GM12878 (cell line): ENCODE results near the gene SLC39A11. TPM values are rescaled to one million over a fixed set of nuclear protein-coding genes. Genes with fewer than 3 reads are reported as not detected.

ENCODE experiments used
- ATAC-seq: fragments of 200-7000 bp; cut with Tn5 transposase; 3 replicates; pipeline ENCODE4 v1.9.1; 2020; ENCODE audit warnings: mild to moderate bottlenecking, moderate library complexity
- BruUV-seq: library from RNA; stranded (reverse); fragments of 400-500 nt; replicated peaks from 2 replicates; lab custom pipeline; 2021; lab: Mats Ljungman, UMichigan
- CTCF ChIA-PET: fragments of 300-600 bp; sonication (Branson Sonifier 250); formaldehyde crosslinking; extraction: SDS; loops from one replicate; lab custom pipeline; 2021; ENCODE audit warnings: inconsistent platforms; lab: Yijun Ruan, JAX
- POLR2A ChIA-PET: fragments of 350-600 bp; formaldehyde crosslinking; extraction: SDS; loops from one replicate; lab custom pipeline; 2021; ENCODE audit warnings: inconsistent platforms; lab: Charles Lee
- RAD21 ChIA-PET: fragments of 300-600 bp; sonication (Branson Sonifier 250); formaldehyde crosslinking; loops from one replicate; lab custom pipeline; 2023; ENCODE audit warnings: antibody characterized with exemption; ENCODE audit not compliant: unreplicated experiment; lab: Charles Lee
- SMC1A ChIA-PET: fragments of 300-600 bp; sonication (Branson Sonifier 250); formaldehyde crosslinking; loops from one replicate; lab custom pipeline; 2023; ENCODE audit not compliant: unreplicated experiment, uncharacterized antibody; lab: Charles Lee
- DNase-seq: peaks from one replicate; pipeline ENCODE4 v3.0.0-alpha.2; 2011; ENCODE audit warnings: low read depth, low spot score
- FAIRE-seq: peaks from 3 replicates; lab custom pipeline; 2011; peaks lifted over from hg19 to GRCh38; lab: Jason Lieb, UNC
- H2AFZ ChIP-seq: 2 replicates; pipeline ENCODE4 v1.6.0; 2011; ENCODE audit warnings: low read depth, low read length, control low read depth; ENCODE audit not compliant: control insufficient read depth
- H3K27ac ChIP-seq: 2 replicates; pipeline ENCODE4 v1.5.1; 2011; ENCODE audit warnings: control low read depth; ENCODE audit not compliant: control insufficient read depth, insufficient read depth
- H3K27me3 ChIP-seq, 2 experiments: replicated peaks in 1 of 2; 2 replicates each; pipeline versions ENCODE4 v1.6.0 to v1.6.1; 2011; ENCODE audit warnings: low read length in 1 of 2; ENCODE audit not compliant: control insufficient read depth in 2 of 2, insufficient read depth in 2 of 2
- H3K36me3 ChIP-seq, 2 experiments: 2 replicates each; pipeline ENCODE4 v1.5.1; 2011; ENCODE audit warnings: low read length in 1 of 2; ENCODE audit not compliant: control insufficient read depth in 2 of 2, insufficient read depth in 2 of 2
- H3K4me1 ChIP-seq: 2 replicates; pipeline ENCODE4 v1.6.1; 2011; ENCODE audit warnings: mild to moderate bottlenecking, low read length, moderate library complexity, mixed read lengths; ENCODE audit not compliant: control insufficient read depth, insufficient read depth
- H3K4me2 ChIP-seq: 2 replicates; pipeline ENCODE4 v1.6.0; 2011; ENCODE audit warnings: control low read depth; ENCODE audit not compliant: control insufficient read depth, insufficient read depth
- H3K4me3 ChIP-seq: fragments of 200-600 bp; sonication (generic); 2 replicates; pipeline ENCODE4 v1.5.1; 2016
- H3K79me2 ChIP-seq: 2 replicates; pipeline ENCODE4 v1.6.0; 2011; ENCODE audit warnings: low read length; ENCODE audit not compliant: control insufficient read depth, insufficient read depth
- H3K9ac ChIP-seq: 2 replicates; pipeline ENCODE4 v1.8.0; 2011; ENCODE audit warnings: low read length, control low read depth, mixed read lengths; ENCODE audit not compliant: control insufficient read depth, insufficient read depth
- H3K9me3 ChIP-seq: replicated peaks from 3 replicates; pipeline ENCODE4 v1.5.1; 2011; ENCODE audit warnings: mild to moderate bottlenecking, low read length; ENCODE audit not compliant: control insufficient read depth, insufficient read depth
- H4K20me1 ChIP-seq: 2 replicates; pipeline ENCODE4 v1.6.0; 2011; ENCODE audit not compliant: control insufficient read depth, insufficient read depth
- CBFB ChIP-seq: IDR thresholded peaks from 2 replicates; pipeline ENCODE4 v1.6.1; 2016; ENCODE audit warnings: antibody characterized with exemption, low read depth
- CHD4 ChIP-seq: fragments of 200-600 bp; sonication (generic); IDR thresholded peaks from 2 replicates; pipeline ENCODE4 v1.6.1; 2016; ENCODE audit warnings: mild to moderate bottlenecking
- CREB1 ChIP-seq: IDR thresholded peaks from 2 replicates; pipeline ENCODE4 v1.6.1; 2012; ENCODE audit warnings: low read depth, mild to moderate bottlenecking, inconsistent platforms
- ETV6 ChIP-seq, 2 experiments: fragments of 450-650 bp in 1 of 2; IDR thresholded peaks in 1 of 2; conservative IDR thresholded peaks in 1 of 2; 2 replicates each; pipeline ENCODE4 v1.6.1; 2014; ENCODE audit warnings: antibody characterized with exemption in 1 of 2, borderline replicate concordance in 1 of 2, low read depth in 1 of 2, mild to moderate bottlenecking in 1 of 2, moderate library complexity in 1 of 2
- FOXM1 ChIP-seq: IDR thresholded peaks from 2 replicates; pipeline ENCODE4 v1.6.1; 2012; ENCODE audit warnings: low read depth, mild to moderate bottlenecking, inconsistent platforms, low read length, moderate library complexity
- GABPA ChIP-seq: IDR thresholded peaks from 2 replicates; pipeline ENCODE4 v1.6.1; 2014; ENCODE audit warnings: antibody characterized with exemption, low read depth, mild to moderate bottlenecking, inconsistent platforms
- IRF3 ChIP-seq: fragments of 450-650 bp; IDR thresholded peaks from 2 replicates; pipeline ENCODE4 v1.6.1; 2014; ENCODE audit warnings: mild to moderate bottlenecking
- JUNB ChIP-seq: IDR thresholded peaks from 2 replicates; pipeline ENCODE4 v1.6.1; 2016; ENCODE audit warnings: antibody characterized with exemption, mild to moderate bottlenecking
- MEF2B ChIP-seq: fragments of 450-650 bp; IDR thresholded peaks from 2 replicates; pipeline ENCODE4 v1.6.1; 2018; ENCODE audit warnings: mild to moderate bottlenecking, moderate library complexity; ENCODE audit not compliant: partially characterized antibody, poor library complexity, severe bottlenecking
- POLR2A ChIP-seq: IDR thresholded peaks from 2 replicates; pipeline ENCODE4 v1.6.1; 2011; ENCODE audit warnings: low read depth, mild to moderate bottlenecking, low read length
- POLR2AphosphoS2 ChIP-seq: IDR thresholded peaks from 2 replicates; pipeline ENCODE4 v1.6.1; 2011; ENCODE audit warnings: low read depth, mild to moderate bottlenecking, low read length, improper control_type of control experiment, moderate library complexity
- SIN3A ChIP-seq: IDR thresholded peaks from 2 replicates; pipeline ENCODE4 v1.6.1; 2012; ENCODE audit warnings: low read depth, low read length, improper control_type of control experiment
- SMAD5 ChIP-seq: IDR thresholded peaks from 2 replicates; pipeline ENCODE4 v1.6.1; 2016; ENCODE audit warnings: antibody characterized with exemption, low read depth
- SREBF2 ChIP-seq: IDR thresholded peaks from 2 replicates; pipeline ENCODE4 v1.6.1; 2012; ENCODE audit warnings: mild to moderate bottlenecking, low read length
- YY1 ChIP-seq: IDR thresholded peaks from 2 replicates; pipeline ENCODE4 v1.6.1; 2011; ENCODE audit warnings: low read depth, mild to moderate bottlenecking, low read length
- ZZZ3 ChIP-seq: IDR thresholded peaks from 2 replicates; pipeline ENCODE4 v1.6.1; 2011; ENCODE audit warnings: low read depth; ENCODE audit not compliant: control insufficient read depth, insufficient read length
- WGBS: methylation state at CpG from one replicate; pipeline ENCODE4 v1.1.6; 2016; ENCODE audit warnings: low lambda C conversion rate; ENCODE audit not compliant: insufficient replicate concordance, insufficient coverage; ENCODE audit errors: missing lambda C conversion rate; 5-methylcytosine and 5-hydroxymethylcytosine counted together
- in situ Hi-C: fragments of 300-500 bp; cut with MboI; formaldehyde crosslinking; loops from 9 replicates; pipeline ENCODE4 v1.14.3; 2018; ENCODE audit warnings: mixed read lengths
- intact Hi-C: fragments of 100-400 bp; cut with micrococcal nuclease; formaldehyde crosslinking; loops from one replicate; pipeline ENCODE4 v1.14.2; 2022; ENCODE audit not compliant: unreplicated experiment
- polyA plus RNA-seq, 11 experiments: library from polyadenylated mRNA; depleted of rRNA in 4 of 11; unstranded in 6 of 11; stranded (reverse) in 5 of 11; fragments of >200 nt; fragmentation: Nextera tagmentation in 4 of 11; fragmentation: Illumina TruSeq in 1 of 11; extraction: Ambion mirVana in 4 of 11; extraction: Trizol in 1 of 11; gene quantifications; 1 replicate in 1 of 11; 2 replicates in 10 of 11; pipeline versions ENCODE4 v1.2.1 to v1.2.3, GENCODE V29; 2011 to 2016; ENCODE audit warnings: inconsistent platforms in 2 of 11, missing spikeins in 2 of 11, low read depth in 1 of 11
- total RNA-seq, 4 experiments: library from RNA; depleted of rRNA in 3 of 4; stranded (reverse); fragments of >200 nt in 3 of 4; fragmentation: Illumina TruSeq in 1 of 4; extraction: Trizol in 1 of 4; gene quantifications; 2 replicates each; pipeline versions ENCODE4 v1.2.1 to v1.2.3, GENCODE V29; 2013 to 2021

SLC39A11 gene
- total and polyA plus RNA-seq, 10 of the 15 experiments (the other 5 are each of a cell fraction or from before 2014, with no cell fraction given): 8.6 to 23.8 (median 14.0) TPM

GRCh38 chr17:72967977-72968585, 124.4 kb downstream of the SLC39A11 start:
- intact Hi-C loops: no loop called here
- POLR2A ChIA-PET: no interaction called here
- H2AFZ ChIP-seq: no peak overlapping the region
- in situ Hi-C loops: no loop called here
- H4K20me1 ChIP-seq: no peaks in the 10 kb centered on the region
- no peaks in the 10 kb centered on the region for H3K27me3 ChIP-seq
- no peak overlapping the region for H3K4me2 ChIP-seq
- ATAC-seq: no peak
- H3K27ac ChIP-seq: no peak overlapping the region
- RAD21 ChIA-PET: no interaction called here
- BruUV-seq: no TSS peak
- H3K9me3 ChIP-seq: no peaks in the 10 kb centered on the region
- no peaks in the 10 kb centered on the region for H3K36me3 ChIP-seq
- no peak overlapping the region for H3K4me3 ChIP-seq
- no peaks in the 10 kb centered on the region for H3K4me1 ChIP-seq
- SMC1A ChIA-PET: no interaction called here
- TF ChIP-seq IRF3 (no peak), ETV6 (conservative IDR thresholded peaks at IDR 0.05 in 1 of 2, IDR thresholded peaks at IDR 0.05 in 1 of 2; ENCODE audit: borderline replicate concordance in 1 of 2, low read depth in 1 of 2) (no peak)
- TF ChIP-seq, all 136 proteins: peak for 0
- DNase-seq (no peak), FAIRE-seq (no peak)
- CTCF ChIA-PET: interaction anchor here (0.6 to 1.4 kb wide), 3 partner anchors 14 to 56 kb away, joined by 3 to 4 read pairs (median 3); no protein-coding TSS in a partner anchor
- Histone ChIP-seq H3K79me2 (peaks cover 2% of the 10 kb centered on the region; the same call in 1 of the 2 replicates), H3K9ac (no peak overlapping the region)
- WGBS: 95% methylated on average over 5 of the region's 5 CpGs

GRCh38 chr17:72967277-72967970, 125.1 kb downstream of the SLC39A11 start:
- in situ Hi-C loops: no loop called here
- H3K9me3 ChIP-seq: no peaks in the 10 kb centered on the region
- SMC1A ChIA-PET: no interaction called here
- no peaks in the 10 kb centered on the region for H3K4me1 ChIP-seq
- no peak overlapping the region for H2AFZ ChIP-seq
- H3K27me3 ChIP-seq: no peaks in the 10 kb centered on the region
- H3K4me2 ChIP-seq: no peak overlapping the region
- DNase-seq (no peak), FAIRE-seq (no peak), ATAC-seq (no peak)
- no peak overlapping the region for H3K4me3 ChIP-seq
- RAD21 ChIA-PET: no interaction called here
- intact Hi-C loops: no loop called here
- peaks cover 2% of the 10 kb centered on the region; the same call in 1 of the 2 replicates for H3K79me2 ChIP-seq
- CTCF ChIA-PET: interaction anchor here (0.6 to 1.4 kb wide), 3 partner anchors 15 to 55 kb away, joined by 3 to 4 read pairs (median 3); no protein-coding TSS in a partner anchor
- WGBS: 70% methylated on average over 7 of the region's 8 CpGs
- BruUV-seq: no TSS peak
- no peaks in the 10 kb centered on the region for H4K20me1 ChIP-seq
- POLR2A ChIA-PET: interaction anchor here (0.6 kb wide), 1 partner anchor 75 kb away, joined by 4 read pairs; no protein-coding TSS in a partner anchor
- no peak overlapping the region for H3K9ac ChIP-seq
- H3K27ac ChIP-seq: no peak overlapping the region
- H3K36me3 ChIP-seq: no peaks in the 10 kb centered on the region
- TF ChIP-seq SMAD5 (no peak), CBFB (no peak), POLR2AphosphoS2 (no peak), ZZZ3 (no peak), MEF2B (no peak), YY1 (no peak), JUNB (no peak), CREB1 (no peak), CHD4 (no peak), SIN3A (no peak), GABPA (no peak), POLR2A (no peak), SREBF2 (no peak), FOXM1 (no peak)
